ENCODE results near the gene MED31.
"Not testable (repeated sequence)": the region's sequence is repeated elsewhere in the genome, so short reads cannot be mapped to it uniquely, and the experiment has no call there.

Gene MED31

GRCh38 chr17:6655732-6656361 lies 4.4 kb upstream of the MED31 start:
- not testable (repeated sequence) for DNase-seq (ENCODE audit: low read depth)

DNA sequence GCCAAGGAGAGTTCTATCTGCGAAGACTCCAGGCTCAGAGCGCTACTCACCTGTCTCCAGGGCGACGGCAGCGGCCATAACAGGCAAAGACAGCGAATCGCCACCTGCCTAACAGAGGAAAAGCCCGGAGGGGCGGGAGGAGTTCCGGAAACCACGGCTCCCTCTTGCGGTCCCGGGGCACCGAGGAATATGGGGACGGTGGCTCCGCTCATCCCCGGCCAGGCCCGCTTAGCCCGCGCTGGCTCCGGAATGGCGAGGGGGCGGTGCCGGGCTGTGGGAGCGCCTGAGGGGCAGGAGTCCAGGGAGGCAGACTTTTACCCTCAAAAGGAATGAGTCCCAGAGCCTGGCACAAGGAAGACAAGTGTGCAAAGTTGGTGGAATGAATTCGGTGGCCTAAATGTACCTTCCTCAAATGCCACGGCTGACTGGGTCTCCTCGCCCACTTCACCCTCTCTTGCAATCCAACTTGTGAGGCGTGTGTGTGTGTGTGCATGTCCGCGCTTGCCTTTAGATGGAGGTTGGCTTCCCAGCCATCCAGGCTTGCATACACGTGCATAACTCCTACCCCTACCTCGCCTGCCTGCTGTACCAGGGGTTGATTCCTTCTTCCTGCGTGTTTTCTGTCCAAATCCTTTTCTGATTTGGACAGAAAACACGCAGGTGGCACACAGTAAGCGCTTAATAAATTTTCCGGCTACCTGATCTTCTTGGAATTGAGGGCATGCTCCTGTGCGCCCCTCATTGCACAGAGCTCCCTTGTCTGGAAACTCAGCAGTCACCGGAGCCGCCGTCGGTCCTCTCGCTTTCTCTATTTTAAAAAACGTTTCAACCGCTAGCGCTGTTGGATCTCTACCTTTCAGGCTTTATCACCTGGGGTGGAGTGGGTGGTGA lies 3.7 kb upstream of the MED31 start:
- DNase-seq (ENCODE audit: low read depth), result no peak

DNA sequence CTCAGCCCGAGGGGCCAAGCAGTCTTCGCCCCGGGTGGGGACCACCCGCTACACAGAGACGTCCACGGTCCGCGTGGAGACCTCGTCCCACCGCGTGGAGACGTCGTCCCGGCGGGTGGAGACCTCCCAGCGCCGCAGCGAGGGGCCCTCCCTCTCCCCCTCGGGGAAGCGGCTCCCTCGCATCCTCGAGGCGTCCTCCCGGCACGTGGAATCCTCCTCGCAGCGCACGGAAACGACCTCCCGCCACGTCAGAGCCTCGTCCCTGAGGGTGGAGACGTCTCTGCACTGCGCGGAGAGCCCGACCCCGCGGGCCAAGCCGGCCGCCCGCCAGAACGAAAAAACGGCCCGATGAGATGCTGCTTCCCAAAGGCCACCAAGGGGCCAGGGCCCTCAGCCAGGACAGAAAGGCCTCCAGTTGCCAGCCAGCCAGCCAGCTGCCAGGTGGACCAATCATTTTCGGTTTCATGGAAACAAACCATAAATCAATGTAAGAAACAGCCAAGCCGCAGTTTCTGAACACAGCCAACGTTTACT lies 581 bp upstream of the MED31 start:
- no peak for DNase-seq (ENCODE audit: low read depth)

DNA sequence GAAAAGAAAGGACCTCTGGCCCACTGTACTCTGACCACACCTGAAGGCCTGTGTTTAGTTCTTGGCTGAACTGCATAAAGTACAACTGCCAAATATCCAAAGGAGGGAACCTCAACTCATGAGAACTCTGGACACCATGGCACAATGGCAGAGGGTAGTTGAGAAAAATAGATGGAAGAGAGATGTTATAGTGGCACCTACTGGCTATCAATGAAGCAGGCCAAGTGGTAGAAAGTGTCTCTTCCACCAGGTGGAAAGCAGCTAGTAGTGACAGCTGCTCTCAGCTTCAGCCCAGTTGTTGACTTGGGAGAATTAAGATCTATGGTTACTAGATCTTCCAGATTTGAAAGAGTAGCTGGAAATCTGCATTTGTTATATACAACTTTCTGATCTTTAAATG lies 3.2 kb downstream of the MED31 start:
- DNase-seq (ENCODE audit: low read depth), result no peak

- DNase-seq (ENCODE audit: low read depth), result no peak
Observed at GRCh38 chr17:6643451-6644125, 7.8 kb downstream of the MED31 start.

- no peak for DNase-seq (ENCODE audit: low read depth)
Observed at GRCh38 chr17:6642592-6642991, 8.8 kb downstream of the MED31 start.

- no peak for DNase-seq (ENCODE audit: low read depth)
Observed at GRCh38 chr17:6641247-6641863, 10.1 kb downstream of the MED31 start.

DNA sequence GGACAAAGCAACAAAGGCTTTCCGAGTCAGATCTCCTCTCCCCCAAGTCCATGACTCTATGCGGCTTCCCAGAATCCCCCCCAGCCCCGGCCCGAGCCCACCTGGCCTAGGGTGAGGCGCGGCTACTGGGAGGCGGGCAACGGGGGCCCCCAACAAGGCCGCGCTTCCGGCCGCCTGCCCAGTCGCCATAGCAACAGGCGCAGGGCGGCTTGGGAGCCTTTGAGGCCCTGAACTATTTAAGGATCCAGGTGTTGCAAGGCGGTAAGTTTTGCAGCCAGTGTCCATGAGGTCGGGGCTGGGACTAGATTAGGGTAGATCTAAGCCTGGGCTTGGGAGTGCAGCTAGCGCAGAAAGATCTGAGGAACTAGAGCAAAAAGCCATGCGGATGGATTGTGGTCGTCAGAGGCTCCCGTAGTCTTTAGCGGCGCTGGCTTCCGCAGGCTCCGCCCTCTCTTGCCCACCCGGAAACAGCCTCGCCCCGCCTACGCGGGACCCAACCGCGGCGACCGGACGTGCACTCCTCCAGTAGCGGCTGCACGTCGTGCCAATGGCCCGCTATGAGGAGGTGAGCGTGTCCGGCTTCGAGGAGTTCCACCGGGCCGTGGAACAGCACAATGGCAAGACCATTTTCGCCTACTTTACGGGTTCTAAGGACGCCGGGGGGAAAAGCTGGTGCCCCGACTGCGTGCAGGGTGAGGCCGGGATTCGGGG lies 10.7 kb downstream of the MED31 start, which contains the start of the genes KIAA0753 and TXNDC17:
KIAA0753 (minus strand) TSS at position 176 of the 711 bp plus-strand sequence. CDS start 5,608 bp downstream, outside the sequence.
TXNDC17 (plus strand) TSS at position 525 of the 711 bp plus-strand sequence; CDS start at position 548, 23 bp downstream.
- DNase-seq (ENCODE audit: low read depth), result peak; percentile 83

GRCh38 chr17:6639586-6640535 lies 11.5 kb downstream of the MED31 start:
- no peak for DNase-seq (ENCODE audit: low read depth)

GRCh38 chr17:6639014-6639585 lies 12.3 kb downstream of the MED31 start:
- no peak for DNase-seq (ENCODE audit: low read depth)

DNA sequence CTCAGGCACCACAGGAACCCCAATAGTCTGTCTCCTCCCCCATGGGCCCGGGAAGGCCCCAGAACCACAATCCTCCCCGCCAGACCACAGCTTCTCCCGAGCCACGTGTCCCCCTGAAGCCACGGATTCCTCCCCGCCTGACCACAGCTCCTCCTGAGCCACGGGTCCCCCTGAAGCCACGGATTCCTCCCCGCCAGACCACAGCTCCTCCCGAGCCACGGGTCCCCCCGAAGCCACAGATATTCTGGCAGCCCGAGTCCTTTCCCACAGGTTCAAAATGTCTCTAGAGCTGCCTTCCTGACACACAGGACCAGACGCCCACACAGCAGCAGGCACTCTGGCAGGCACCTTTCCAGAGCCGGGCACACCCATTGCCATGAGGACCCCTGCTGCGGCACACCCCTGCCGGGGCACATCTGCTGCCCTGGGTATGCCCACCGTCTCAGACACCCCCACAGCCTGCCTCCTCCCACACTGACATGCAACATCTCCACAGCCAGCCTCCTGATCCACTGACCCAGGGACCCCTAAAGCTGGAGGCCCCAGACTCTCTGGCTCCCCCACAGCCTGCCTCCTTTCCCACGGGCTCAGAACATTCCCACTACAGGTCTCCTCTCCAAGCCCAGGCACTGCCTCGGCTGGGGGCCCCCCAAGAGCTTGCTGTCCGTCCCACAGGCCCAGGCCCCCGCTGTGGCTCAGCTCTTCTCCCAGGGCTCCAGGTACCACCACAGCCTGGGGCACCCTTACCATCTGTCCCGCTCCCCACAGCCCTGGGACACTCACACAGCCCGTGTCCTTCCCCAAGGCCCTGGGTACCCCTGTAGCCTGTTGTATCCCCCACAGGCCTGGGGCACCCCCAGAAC lies 13.1 kb downstream of the MED31 start:
- no peak for DNase-seq (ENCODE audit: low read depth)

DNA sequence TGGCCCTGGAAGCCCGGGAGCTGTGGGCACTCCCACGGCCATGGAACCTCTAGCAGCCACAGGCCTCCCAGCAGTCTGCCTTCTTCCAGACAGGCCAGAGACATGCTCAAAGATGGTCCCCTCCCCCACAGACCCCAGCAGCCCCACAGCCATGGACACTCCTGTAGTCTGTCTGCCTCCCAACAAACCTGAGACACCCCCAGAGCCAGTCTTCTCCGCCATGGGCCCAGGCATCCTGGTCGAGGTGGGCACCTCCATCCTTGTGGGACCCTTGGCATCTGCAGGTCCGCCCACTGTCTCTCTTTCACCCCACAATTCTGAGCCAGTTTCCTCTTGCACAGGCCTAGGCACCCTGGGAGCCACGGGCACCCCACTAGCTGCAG lies 14.0 kb downstream of the MED31 start:
- DNase-seq (ENCODE audit: low read depth), result no peak

GRCh38 chr17:6636616-6637457 lies 14.6 kb downstream of the MED31 start:
- DNase-seq (ENCODE audit: low read depth), result no peak

DNA sequence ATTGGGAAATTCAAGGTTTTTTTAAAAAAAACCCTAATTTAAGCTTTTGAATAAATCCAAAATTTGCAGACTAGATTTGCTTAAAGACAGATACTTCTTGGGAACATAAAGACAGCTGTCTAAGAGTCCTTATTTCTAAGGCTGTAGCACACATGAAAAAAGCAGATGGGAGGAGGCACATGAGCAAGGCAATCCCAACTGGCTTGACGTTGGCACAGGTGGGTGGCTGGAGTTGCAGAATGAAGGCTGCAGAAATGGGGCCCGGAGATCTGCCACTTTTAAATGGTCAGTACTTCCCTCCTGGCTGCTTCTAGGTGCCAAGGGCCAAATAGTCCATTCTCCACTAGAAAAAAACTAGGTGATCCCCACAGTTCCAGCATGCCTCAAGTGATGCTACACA lies 15.3 kb downstream of the MED31 start:
- DNase-seq (ENCODE audit: low read depth), result no peak

DNA sequence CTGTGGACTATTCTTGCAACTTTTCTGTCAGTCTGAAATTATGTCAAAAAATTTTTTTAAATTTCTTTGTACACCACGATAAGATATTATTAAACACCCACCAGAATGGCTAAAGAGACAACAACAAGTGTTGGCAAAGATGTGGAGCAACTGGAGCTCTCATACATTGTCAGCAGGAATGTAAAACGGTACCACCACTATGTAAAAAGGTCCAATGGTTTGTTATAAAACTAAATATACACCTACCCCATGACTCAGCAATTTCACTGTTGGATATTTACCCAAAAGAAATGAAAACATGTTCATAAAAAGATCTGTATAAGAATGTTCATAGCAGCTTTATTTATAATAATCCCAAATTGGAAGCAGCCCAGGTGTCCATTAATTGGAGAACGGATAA lies 18.1 kb downstream of the MED31 start:
- no peak for DNase-seq (ENCODE audit: low read depth)

DNA sequence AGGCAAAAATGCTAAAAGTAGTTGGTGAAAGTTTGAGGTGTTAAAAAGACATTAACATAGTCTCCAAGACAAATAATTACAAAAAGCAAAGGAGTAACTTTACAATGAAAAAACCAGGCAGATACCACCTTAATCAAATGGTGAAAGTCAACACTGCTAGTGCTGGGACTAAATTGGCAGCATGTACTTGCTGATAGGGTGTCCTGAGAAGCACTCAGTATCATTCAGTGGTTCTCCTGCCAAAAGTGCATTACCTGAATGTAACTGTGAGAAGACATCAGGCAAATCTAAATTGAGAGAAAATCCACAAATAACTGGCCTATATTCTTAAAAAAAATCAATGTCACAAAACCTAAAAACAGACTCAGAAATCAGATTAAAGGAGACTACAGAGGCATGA lies 18.9 kb downstream of the MED31 start:
- no peak for DNase-seq (ENCODE audit: low read depth)

GRCh38 chr17:6630390-6630789 lies 21.0 kb downstream of the MED31 start:
- DNase-seq (ENCODE audit: low read depth), result no peak

GRCh38 chr17:6627019-6627418 lies 24.4 kb downstream of the MED31 start:
- no peak for DNase-seq (ENCODE audit: low read depth)

Measured in stimulated activated CD4-positive, alpha-beta T cell treated with anti-CD3 and anti-CD28 coated beads, Interleukin-2, amount 100 ng/mL, for 4 hours (primary cell).